ENCODE data around the gene MTMR12.

DNA sequence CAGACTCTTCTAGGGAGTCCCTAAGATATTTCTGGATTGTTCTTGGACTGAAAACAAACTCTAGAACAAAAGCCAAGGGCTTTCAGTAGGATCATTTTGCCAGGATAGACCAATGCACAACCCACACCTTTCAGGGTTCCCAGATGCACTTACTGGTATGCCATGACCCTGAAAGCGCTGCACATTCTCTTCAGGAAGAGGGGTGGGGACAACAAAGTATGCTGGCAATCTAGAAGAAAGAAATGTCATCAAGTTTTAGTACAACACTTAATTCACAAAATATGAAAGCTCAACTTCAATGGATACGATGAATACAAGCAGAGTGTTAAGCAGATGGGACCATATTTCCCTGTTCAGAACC, 57.2 kb downstream of the MTMR12 start:
- TF ChIP-seq EZH2 (IDR thresholded peaks at IDR 0.05; ENCODE audit: low read depth) (no peak), CTCF (conservative IDR thresholded peaks at IDR 0.05) (no peak)
